ENCODE measurements around the gene SNTG2.

GRCh38 chr2:1181893-1182292 is 231.2 kb downstream of the SNTG2 start:
- TF ChIP-seq CTCF (IDR thresholded peaks at IDR 0.05) (no peak), POLR2AphosphoS5 (IDR thresholded peaks at IDR 0.05; ENCODE audit: insufficient read depth in 1 of 2, low read depth in 1 of 2) (no peak)
